ENCODE data around the gene PIEZO1.

- TF ChIP-seq POLR2A (IDR thresholded peaks at IDR 0.05) (no peak), CTCF (IDR thresholded peaks at IDR 0.05) (no peak), POLR2AphosphoS5 (IDR thresholded peaks at IDR 0.05) (no peak), EP300 (IDR thresholded peaks at IDR 0.05) (no peak)
These were observed 15.2 kb upstream of the PIEZO1 start for GRCh38 chr16:88800277-88800592.
